ENCODE measurements around the gene HHAT. TPM values are rescaled to one million over a fixed set of nuclear protein-coding genes. Genes with fewer than 3 reads are reported as not detected.

HHAT gene
- total RNA-seq, 2 experiments from 2014 or later, result 0.99 to 1.4 TPM

- no peaks in the 10 kb centered on the region for H3K9me3 Mint-ChIP-seq
- no peaks in the 10 kb centered on the region for H3K36me3 Mint-ChIP-seq (ENCODE audit: low read depth)
- POLR2A ChIA-PET, result no interaction called here
- peaks cover 13% of the 10 kb centered on the region for H3K4me1 Mint-ChIP-seq (ENCODE audit: low read depth)
- ATAC-seq (no peak), DNase-seq (no peak)
- H3K4me3 Mint-ChIP-seq, result no peak overlapping the region
- TF ChIP-seq CTCF (IDR thresholded peaks at IDR 0.05), result no peak
- CTCF ChIA-PET, result interaction anchor here (0.7 to 2.5 kb wide), 3 partner anchors 9 to 19 kb away, joined by 3 to 9 read pairs (median 3); no protein-coding TSS in a partner anchor
- no peak overlapping the region for H3K27ac Mint-ChIP-seq
- intact Hi-C loops (cut with micrococcal nuclease), result no loop called here
- H3K27me3 Mint-ChIP-seq, result no peaks in the 10 kb centered on the region
Observed at GRCh38 chr1:210369425-210369824, 40.7 kb downstream of the HHAT start.

GRCh38 chr1:210371916-210372315 is 43.2 kb downstream of the HHAT start:
- POLR2A ChIA-PET, result interaction anchor here (0.8 to 4.8 kb wide), 5 partner anchors 8 to 532 kb away, joined by 3 to 85 read pairs (median 23); partner anchors contain the start of gene HHAT

GRCh38 chr1:210372491-210372890 is 43.8 kb downstream of the HHAT start:
- H3K27ac Mint-ChIP-seq, result no peak overlapping the region
- CTCF ChIA-PET, result interaction anchor here (1.0 to 6.4 kb wide), 2 partner anchors 9 to 29 kb away, joined by 3 to 114 read pairs; no protein-coding TSS in a partner anchor
- POLR2A ChIA-PET, result interaction anchor here (0.8 to 4.8 kb wide), 5 partner anchors 9 to 532 kb away, joined by 3 to 85 read pairs (median 23); partner anchors contain the start of gene HHAT
- no peaks in the 10 kb centered on the region for H3K27me3 Mint-ChIP-seq
- H3K4me1 Mint-ChIP-seq (ENCODE audit: low read depth), result peaks cover 36% of the 10 kb centered on the region
- H3K9me3 Mint-ChIP-seq, result no peaks in the 10 kb centered on the region
- intact Hi-C loops (cut with micrococcal nuclease), result no loop called here
- ATAC-seq, result no peak
- no peak for DNase-seq
- H3K4me3 Mint-ChIP-seq, result no peak overlapping the region
- H3K36me3 Mint-ChIP-seq (ENCODE audit: low read depth), result no peaks in the 10 kb centered on the region
- no peak for TF ChIP-seq CTCF (IDR thresholded peaks at IDR 0.05)

More at GRCh38 chr1:210371916-210372315, 43.2 kb downstream of the HHAT start:
- no peak for TF ChIP-seq CTCF (IDR thresholded peaks at IDR 0.05)
- no peaks in the 10 kb centered on the region for H3K9me3 Mint-ChIP-seq
- no peak for DNase-seq
- no peak for ATAC-seq
- CTCF ChIA-PET, result interaction anchor here (1.0 to 6.4 kb wide), 2 partner anchors 8 to 30 kb away, joined by 3 to 114 read pairs; no protein-coding TSS in a partner anchor
- no peaks in the 10 kb centered on the region for H3K27me3 Mint-ChIP-seq
- H3K4me3 Mint-ChIP-seq, result no peak overlapping the region
- H3K36me3 Mint-ChIP-seq (ENCODE audit: low read depth), result no peaks in the 10 kb centered on the region
- no peak overlapping the region for H3K27ac Mint-ChIP-seq
- peaks cover 30% of the 10 kb centered on the region for H3K4me1 Mint-ChIP-seq (ENCODE audit: low read depth)
- intact Hi-C loops (cut with micrococcal nuclease), result no loop called here

- Mint-ChIP-seq H3K27ac (peak overlapping the region; percentile 70), H3K27me3 (no peaks in the 10 kb centered on the region), H3K4me3 (no peak overlapping the region), H3K36me3 (ENCODE audit: low read depth) (no peaks in the 10 kb centered on the region), H3K9me3 (no peaks in the 10 kb centered on the region), H3K4me1 (ENCODE audit: low read depth) (peaks cover 37% of the 10 kb centered on the region)
- ChIA-PET CTCF (interaction anchor here (1.1 to 6.4 kb wide), 10 partner anchors 11 to 68 kb away, joined by 3 to 114 read pairs (median 10); no protein-coding TSS in a partner anchor), POLR2A (interaction anchor here (0.7 to 4.8 kb wide), 16 partner anchors 9 to 950 kb away, joined by 3 to 85 read pairs (median 8); partner anchors contain the start of gene HHAT)
- intact Hi-C loops (cut with micrococcal nuclease), result no loop called here
- TF ChIP-seq CTCF (IDR thresholded peaks at IDR 0.05), result no peak
- ATAC-seq (no peak), DNase-seq (no peak)
Observed at GRCh38 chr1:210372931-210373627, 44.4 kb downstream of the HHAT start.

- H3K27me3 Mint-ChIP-seq, result no peaks in the 10 kb centered on the region
- ChIA-PET CTCF (interaction anchor here (0.8 to 6.4 kb wide), 15 partner anchors 9 to 75 kb away, joined by 3 to 114 read pairs (median 8); no protein-coding TSS in a partner anchor), POLR2A (interaction anchor here (0.7 to 4.8 kb wide), 29 partner anchors 10 to 949 kb away, joined by 3 to 85 read pairs (median 6); partner anchors contain the start of genes HHAT and KCNH1)
- DNase-seq, result no peak
- no peak for ATAC-seq
- no peak overlapping the region for H3K4me3 Mint-ChIP-seq
- no peak for TF ChIP-seq CTCF (IDR thresholded peaks at IDR 0.05)
- H3K4me1 Mint-ChIP-seq (ENCODE audit: low read depth), result peaks cover 37% of the 10 kb centered on the region
- peak overlapping the region; percentile 70 for H3K27ac Mint-ChIP-seq
- H3K36me3 Mint-ChIP-seq (ENCODE audit: low read depth), result no peaks in the 10 kb centered on the region
- H3K9me3 Mint-ChIP-seq, result no peaks in the 10 kb centered on the region
- intact Hi-C loops (cut with micrococcal nuclease), result no loop called here
Observed at GRCh38 chr1:210373628-210373877, 44.9 kb downstream of the HHAT start.
